ENCODE results near the gene LEFTY1.
A peak's percentile ranks its signal among the peaks of the same experiment; 100 is the strongest.

Gene LEFTY1

DNA sequence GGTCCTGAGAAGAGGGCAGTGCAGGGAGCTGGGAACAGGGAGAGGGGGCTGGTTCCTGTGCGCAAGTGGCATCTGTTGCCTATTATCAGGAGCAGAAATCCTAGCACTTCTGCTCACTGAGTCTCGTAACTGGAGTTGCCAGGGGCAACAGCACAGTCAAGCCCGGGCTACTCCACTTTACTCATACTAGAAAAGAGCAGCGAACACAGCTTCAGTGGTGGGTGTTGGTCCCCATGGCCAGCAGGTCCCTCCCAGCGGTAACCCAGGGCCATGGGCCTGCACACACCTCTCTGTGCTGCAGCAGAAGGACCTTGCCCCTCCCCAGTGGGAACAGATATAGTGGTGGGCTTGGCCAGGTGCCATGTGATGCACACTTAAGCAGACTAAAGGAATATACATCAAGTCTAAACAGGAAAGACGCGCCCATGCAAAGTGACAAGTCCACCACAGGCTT lies 26.6 kb upstream of the LEFTY1 start:
- no peak for DNase-seq (ENCODE audit: low spot score)

DNA sequence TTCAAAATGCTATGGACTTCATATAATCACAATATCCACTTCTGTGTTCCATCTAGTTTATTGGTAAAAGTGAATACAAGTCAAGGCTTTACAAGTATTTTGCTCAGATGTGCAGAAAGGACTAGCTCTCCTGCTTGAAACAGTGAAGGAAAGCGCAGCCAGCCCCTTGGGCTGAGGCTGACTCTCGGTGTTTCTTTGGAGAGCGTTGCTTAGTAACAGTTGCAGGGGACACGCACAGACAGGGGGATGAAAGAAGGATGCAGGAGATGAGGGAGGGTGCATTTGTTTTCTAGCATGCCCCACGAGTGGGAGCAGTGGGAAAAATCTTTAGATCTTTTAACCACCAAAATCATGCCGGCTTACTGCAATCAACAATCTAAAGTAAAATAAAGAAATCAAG lies 26.0 kb upstream of the LEFTY1 start:
- DNase-seq (ENCODE audit: low spot score): no peak

- DNase-seq (ENCODE audit: low spot score): no peak
Measured at GRCh38 chr1:225914391-225914790, 25.4 kb upstream of the LEFTY1 start.

DNA sequence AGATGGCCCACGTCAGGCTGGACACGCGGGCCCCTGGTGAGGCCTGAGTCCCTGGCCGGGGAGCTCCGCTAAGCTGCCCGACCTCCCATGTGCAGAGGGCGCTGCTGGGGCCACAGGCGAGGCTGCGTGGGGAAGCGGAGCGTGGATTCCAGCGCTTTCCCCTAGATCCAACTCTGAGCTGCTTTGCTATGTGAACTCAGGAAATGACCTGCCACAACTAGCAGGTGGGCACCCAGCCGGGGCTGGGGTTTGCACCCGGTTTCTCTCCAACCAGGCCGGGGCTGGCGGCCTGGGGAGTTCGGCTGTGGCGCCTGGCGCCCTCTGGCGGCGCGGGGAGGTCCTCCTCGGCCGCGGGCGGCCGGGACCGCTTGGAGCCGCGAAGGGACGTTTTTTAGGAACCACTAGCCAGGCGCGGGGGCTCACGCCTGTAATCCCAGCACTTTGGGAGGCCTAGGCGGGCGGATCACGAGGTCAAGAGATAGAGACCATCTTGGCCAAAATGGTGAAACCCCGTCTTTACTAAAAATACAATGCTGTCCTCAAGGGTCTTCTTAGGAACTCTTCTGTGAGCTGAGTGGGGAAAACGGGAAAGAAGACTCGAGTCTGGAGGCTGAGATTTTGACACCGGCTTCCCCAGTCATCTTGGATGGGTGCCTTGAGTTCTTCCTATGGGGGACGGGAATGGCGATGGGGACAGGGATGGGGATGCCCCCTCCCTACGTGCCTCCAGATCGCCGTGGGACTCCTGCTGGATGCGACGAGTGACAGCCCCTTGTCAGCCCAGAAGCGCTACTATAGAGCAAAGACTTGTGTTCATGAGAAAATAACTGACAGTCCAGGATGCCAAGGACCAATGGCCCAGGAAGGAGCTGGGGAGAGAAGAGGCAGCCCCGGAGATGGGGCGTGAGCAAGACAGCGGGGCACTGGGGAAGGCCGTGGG lies 22.5 kb upstream of the LEFTY1 start:
- DNase-seq (ENCODE audit: low spot score): peak; percentile 84

- no peak for DNase-seq (ENCODE audit: low spot score)
Measured at GRCh38 chr1:225909477-225909876, 20.5 kb upstream of the LEFTY1 start.

DNA sequence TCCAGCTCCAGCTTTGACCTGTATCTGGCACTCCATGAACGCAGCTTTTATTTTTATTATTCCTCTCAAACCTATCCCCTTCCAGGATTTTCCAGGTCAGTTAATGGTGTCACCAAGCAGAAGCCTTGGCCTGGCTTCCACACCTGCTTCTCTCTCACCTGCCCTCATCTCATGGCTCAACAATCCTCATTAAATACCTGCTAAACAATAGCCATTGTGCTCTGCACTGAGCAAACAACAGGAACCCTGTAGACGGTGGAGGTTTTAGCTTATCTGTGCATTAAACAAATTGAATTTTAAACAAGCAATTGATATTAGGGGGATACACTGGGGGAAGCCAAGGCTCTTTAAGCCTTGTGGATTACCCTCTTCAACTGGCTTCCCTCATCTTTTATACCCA lies 19.8 kb upstream of the LEFTY1 start:
- no peak for DNase-seq (ENCODE audit: low spot score)

GRCh38 chr1:225908013-225908640 lies 19.2 kb upstream of the LEFTY1 start:
- DNase-seq (ENCODE audit: low spot score): no peak

DNA sequence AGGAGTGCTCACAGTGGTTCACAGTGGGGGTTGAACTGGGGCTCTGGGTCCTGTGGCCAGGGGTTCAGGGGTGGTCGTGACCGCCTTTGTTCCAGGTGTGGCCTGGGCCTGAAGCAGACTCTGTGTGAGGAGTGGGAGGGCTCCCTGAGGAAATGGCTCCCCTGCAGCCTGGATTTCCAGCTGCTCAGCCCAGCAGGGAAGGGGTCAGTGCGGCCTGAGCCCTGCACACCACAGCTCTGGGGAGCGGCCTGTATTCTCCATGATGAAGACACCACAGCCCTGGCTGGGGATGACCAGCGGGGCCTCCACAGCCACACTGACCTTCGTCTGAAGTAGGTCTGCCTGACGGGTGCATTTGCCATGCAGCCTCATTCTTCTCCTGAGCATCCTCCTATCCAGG lies 18.4 kb upstream of the LEFTY1 start:
- DNase-seq (ENCODE audit: low spot score): no peak

DNA sequence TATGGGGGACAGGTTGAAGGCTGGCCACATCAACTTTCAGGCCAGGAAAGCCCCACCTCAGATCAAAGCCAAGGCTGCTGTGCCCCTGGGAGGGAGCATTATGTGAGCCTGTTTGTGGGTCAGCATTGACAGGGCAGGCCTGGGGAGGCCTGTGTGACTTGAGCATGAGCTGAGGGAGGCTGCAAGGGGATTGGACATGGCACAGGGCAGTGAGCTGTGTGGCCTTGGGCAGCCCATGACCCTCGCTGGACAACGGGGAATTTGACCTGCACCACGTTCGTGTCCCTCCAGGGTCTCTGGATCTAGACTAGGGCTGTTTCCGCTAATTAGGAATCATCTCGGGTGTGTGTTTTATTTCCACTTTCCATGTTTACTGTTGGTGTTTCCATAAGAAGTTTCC lies 17.5 kb upstream of the LEFTY1 start:
- DNase-seq (ENCODE audit: low spot score): no peak

- no peak for DNase-seq (ENCODE audit: low spot score)
Measured at GRCh38 chr1:225903623-225904022, 14.7 kb upstream of the LEFTY1 start.

GRCh38 chr1:225899044-225899925 lies 10.3 kb upstream of the LEFTY1 start:
- no peak for DNase-seq (ENCODE audit: low spot score)

GRCh38 chr1:225897595-225898514 lies 8.9 kb upstream of the LEFTY1 start:
- no peak for DNase-seq (ENCODE audit: low spot score)

- DNase-seq (ENCODE audit: low spot score): no peak
Measured at GRCh38 chr1:225896937-225897549, 8.1 kb upstream of the LEFTY1 start.

DNA sequence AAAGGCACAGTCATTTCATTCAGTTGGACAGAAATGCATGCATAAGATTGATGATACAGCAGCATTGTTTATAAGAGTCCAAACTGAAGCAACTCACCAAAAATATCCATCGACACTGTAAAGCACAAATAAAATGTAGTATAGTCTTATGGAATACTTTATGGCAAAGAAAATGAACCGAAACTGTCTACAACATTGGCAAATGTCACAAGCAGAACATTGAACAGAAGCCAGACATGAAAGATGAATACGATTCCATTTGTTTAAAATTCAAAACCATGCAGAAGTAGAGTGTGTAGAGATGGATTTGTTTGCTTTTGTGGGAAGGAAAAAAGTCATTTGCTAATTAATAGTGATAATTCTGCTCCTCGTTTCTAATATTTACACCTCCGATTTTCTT lies 7.5 kb upstream of the LEFTY1 start:
- no peak for DNase-seq (ENCODE audit: low spot score)

- DNase-seq (ENCODE audit: low spot score): no peak
Measured at GRCh38 chr1:225892307-225892706, 3.4 kb upstream of the LEFTY1 start.

- no peak for DNase-seq (ENCODE audit: low spot score)
Measured at GRCh38 chr1:225891229-225891972, 2.5 kb upstream of the LEFTY1 start.

DNA sequence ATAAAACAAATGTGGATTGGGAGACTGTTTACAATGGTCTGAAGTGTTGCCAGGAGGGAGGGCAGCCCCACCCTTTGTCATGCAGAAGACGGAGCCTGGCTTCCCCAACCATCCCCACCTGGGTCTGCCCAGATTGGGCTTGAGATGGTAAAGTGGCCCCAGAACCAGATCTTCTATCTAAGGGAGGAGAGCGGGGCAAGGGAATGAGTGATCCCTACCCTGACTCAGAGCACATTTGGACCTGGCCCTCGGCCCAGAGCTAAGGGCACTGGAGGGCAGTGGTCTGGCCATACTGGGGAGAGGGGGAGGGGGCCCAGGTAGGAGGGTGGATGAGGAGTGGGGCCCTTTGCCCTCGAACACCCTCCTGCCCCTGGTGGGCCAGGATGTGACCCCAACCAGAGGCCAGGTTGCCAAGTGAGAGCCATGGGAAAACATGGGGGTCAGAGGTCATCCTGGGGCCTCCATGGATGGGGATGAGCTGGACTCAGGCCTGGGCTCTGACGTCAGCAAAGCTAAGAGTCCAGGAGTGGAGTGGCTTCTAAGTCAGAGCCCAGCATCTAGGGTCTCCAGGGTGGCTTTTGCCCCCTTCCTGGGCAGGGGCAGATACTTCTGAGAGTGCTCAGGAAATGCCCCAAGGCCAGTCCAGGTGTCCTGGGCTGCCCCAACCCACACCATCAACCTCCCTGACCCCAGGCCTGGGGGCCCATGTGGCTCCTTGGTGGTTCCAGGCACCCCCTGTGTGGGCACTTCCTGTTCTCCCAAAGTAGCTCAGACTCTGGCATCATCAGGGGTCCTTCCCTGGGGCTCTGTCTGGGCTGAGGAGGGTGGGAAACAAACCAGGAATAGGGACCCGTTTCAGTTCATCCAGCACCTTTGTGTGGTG lies 1.6 kb upstream of the LEFTY1 start:
- no peak for DNase-seq (ENCODE audit: low spot score)

DNA sequence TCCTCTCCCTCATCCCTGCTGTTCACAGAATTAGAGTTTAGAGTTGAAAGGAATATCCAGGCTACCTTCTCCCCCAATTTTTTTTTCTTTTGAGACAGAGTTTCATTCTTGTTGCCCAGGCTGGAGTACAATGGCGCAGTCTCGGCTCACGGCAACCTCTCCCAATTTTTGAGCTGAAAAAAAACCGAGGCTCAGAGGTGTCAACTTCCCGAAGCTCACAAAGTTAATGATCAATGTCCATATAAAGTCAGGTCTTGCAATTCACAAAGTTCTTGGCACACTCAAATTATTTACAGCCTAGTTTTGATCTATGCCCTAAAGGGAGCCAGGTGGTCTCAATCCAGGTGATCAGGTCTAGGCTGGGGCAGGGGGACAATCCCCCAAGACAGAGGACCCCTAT lies 797 bp upstream of the LEFTY1 start:
- no peak for DNase-seq (ENCODE audit: low spot score)

- no peak for DNase-seq (ENCODE audit: low spot score)
Measured at GRCh38 chr1:225888289-225888897, 553 bp downstream of the LEFTY1 start.
